ENCODE data around the gene NLRP1.

NLRP1 gene

DNA sequence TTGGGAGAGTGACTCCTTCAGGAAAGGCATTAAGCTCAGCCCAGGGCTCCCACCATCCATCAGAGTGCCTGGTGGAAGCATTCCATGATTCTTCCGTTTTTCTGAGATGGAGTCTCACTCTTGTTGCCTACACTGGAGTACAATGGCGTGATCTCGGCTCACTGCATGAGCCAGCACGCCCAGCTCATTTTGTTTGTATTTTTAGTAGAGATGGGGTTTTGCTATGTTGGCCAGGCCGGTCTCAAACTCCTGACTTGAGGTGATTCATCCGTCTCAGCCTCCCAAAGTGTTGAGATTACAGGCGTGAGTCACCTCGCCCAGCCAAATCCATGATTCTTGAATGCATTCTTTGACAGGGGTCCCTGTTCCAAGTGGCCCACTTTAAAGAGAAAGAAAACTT is 74.8 kb downstream of the NLRP1 start:
- Histone ChIP-seq H3K4me1 (ENCODE audit: control insufficient read depth, low read depth, low read length) (peaks cover 4% of the 10 kb centered on the region), H3K36me3 (ENCODE audit: control insufficient read depth, low read depth, low read length) (no peaks in the 10 kb centered on the region), H3K27ac (ENCODE audit: low read length) (no peak overlapping the region), H3K9ac (ENCODE audit: low read length) (no peak overlapping the region), H3K27me3 (ENCODE audit: control insufficient read depth, insufficient read depth, low read length) (no peaks in the 10 kb centered on the region), H3K9me3 (ENCODE audit: control insufficient read depth, low read depth, low read length) (no peaks in the 10 kb centered on the region), H3K4me3 (ENCODE audit: low read length) (no peak overlapping the region)

DNA sequence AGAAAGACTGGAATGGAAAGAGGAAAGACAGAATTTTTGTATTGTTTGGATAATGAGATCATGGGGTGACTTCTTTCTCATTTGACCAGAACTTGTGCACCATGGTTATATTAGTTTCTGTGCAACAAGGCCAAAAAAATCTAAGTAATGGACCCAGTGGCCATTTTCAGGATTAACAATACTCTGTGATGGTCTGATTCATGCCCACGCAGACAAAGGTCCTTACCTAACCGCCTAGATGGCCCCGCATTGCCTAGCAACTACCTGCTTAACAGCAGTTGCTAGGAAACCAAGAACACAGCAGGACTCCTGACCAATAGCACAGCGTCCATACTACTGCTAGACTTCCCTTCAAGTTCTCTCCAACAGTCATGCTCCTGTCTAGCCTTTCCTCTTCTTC is 75.5 kb downstream of the NLRP1 start:
- no peaks in the 10 kb centered on the region for H3K27me3 ChIP-seq (ENCODE audit: control insufficient read depth, insufficient read depth, low read length)
- no peak overlapping the region for H3K4me3 ChIP-seq (ENCODE audit: low read length)
- no peaks in the 10 kb centered on the region for H3K9me3 ChIP-seq (ENCODE audit: control insufficient read depth, low read depth, low read length)
- no peak overlapping the region for H3K27ac ChIP-seq (ENCODE audit: low read length)
- H3K9ac ChIP-seq (ENCODE audit: low read length): no peak overlapping the region
- H3K36me3 ChIP-seq (ENCODE audit: control insufficient read depth, low read depth, low read length): no peaks in the 10 kb centered on the region
- H3K4me1 ChIP-seq (ENCODE audit: control insufficient read depth, low read depth, low read length): peaks cover 2% of the 10 kb centered on the region

DNA sequence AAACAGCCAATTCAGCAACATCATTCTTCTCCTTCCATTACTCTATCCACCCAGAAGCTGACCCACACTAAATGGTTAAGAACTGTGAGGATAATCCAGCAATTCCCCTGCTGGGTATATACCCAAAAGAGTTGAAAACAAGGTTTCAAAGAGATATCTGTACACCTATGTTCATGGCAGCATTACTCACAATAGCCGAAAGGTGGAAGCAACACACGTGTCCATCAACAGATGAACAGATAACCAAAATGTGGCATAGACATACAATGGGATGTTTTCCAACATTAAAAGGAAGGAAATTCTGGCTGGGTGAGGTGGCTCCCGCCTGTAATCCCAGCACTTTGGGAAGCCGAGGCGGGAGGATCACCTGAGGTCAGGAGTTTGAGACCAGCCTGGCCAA is 78.0 kb downstream of the NLRP1 start:
- no peak overlapping the region for H3K4me3 ChIP-seq (ENCODE audit: low read length)
- no peaks in the 10 kb centered on the region for H3K36me3 ChIP-seq (ENCODE audit: control insufficient read depth, low read depth, low read length)
- no peaks in the 10 kb centered on the region for H3K9me3 ChIP-seq (ENCODE audit: control insufficient read depth, low read depth, low read length)
- peaks cover 7% of the 10 kb centered on the region for H3K27me3 ChIP-seq (ENCODE audit: control insufficient read depth, insufficient read depth, low read length)
- H3K4me1 ChIP-seq (ENCODE audit: control insufficient read depth, low read depth, low read length): peaks cover 3% of the 10 kb centered on the region
- H3K9ac ChIP-seq (ENCODE audit: low read length): no peak overlapping the region
- no peak overlapping the region for H3K27ac ChIP-seq (ENCODE audit: low read length)

DNA sequence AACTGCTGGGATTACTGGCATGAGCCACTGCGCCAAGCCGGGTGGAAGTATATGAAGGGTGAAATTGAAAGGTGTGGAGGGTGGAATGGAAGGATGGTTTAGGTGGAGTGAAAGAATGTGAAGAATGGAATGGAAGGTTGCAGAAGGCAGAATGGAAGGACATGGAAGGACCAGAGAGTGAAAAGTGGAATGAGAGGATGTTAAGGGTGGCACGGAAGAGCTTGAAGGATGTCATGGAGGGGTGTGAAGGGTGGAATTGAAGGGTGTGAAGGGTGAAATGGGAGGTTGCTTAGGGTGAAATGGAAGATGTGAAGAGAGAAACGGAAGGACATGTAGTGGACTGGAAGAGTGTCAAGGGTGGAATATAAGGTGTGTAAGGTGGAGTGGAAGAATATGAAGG is 81.8 kb downstream of the NLRP1 start:
- no peaks in the 10 kb centered on the region for H3K36me3 ChIP-seq (ENCODE audit: control insufficient read depth, low read depth, low read length)
- peaks cover 27% of the 10 kb centered on the region for H3K27me3 ChIP-seq (ENCODE audit: control insufficient read depth, insufficient read depth, low read length)
- no peak overlapping the region for H3K27ac ChIP-seq (ENCODE audit: low read length)
- H3K4me1 ChIP-seq (ENCODE audit: control insufficient read depth, low read depth, low read length): peaks cover 11% of the 10 kb centered on the region
- H3K9ac ChIP-seq (ENCODE audit: low read length): no peak overlapping the region
- H3K9me3 ChIP-seq (ENCODE audit: control insufficient read depth, low read depth, low read length): no peaks in the 10 kb centered on the region
- H3K4me3 ChIP-seq (ENCODE audit: low read length): no peak overlapping the region

DNA sequence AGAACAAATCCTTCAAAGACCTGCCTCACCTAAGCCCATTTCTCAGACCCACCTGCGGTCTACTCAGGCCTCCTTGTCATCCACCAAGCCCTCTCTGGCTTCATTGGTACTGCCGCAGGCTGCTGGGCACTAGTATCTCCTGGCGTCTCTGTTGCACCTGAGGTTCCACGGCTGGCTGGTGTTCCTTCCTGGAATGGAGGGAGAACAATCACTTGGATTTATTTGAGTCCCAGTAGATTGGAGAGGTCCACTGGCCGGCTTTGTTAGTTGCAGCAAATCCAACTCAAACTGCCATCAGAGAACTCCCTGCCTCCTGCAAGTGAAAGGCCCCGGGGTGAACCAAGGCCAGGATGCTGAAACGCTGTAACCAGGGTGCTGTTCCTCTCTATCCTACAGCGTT is 82.6 kb downstream of the NLRP1 start:
- Histone ChIP-seq H3K4me3 (ENCODE audit: low read length) (peak overlapping the region; percentile 79), H3K27me3 (ENCODE audit: control insufficient read depth, insufficient read depth, low read length) (peaks cover 29% of the 10 kb centered on the region), H3K4me1 (ENCODE audit: control insufficient read depth, low read depth, low read length) (peaks cover 11% of the 10 kb centered on the region), H3K9ac (ENCODE audit: low read length) (no peak overlapping the region), H3K27ac (ENCODE audit: low read length) (no peak overlapping the region), H3K9me3 (ENCODE audit: control insufficient read depth, low read depth, low read length) (no peaks in the 10 kb centered on the region), H3K36me3 (ENCODE audit: control insufficient read depth, low read depth, low read length) (no peaks in the 10 kb centered on the region)

DNA sequence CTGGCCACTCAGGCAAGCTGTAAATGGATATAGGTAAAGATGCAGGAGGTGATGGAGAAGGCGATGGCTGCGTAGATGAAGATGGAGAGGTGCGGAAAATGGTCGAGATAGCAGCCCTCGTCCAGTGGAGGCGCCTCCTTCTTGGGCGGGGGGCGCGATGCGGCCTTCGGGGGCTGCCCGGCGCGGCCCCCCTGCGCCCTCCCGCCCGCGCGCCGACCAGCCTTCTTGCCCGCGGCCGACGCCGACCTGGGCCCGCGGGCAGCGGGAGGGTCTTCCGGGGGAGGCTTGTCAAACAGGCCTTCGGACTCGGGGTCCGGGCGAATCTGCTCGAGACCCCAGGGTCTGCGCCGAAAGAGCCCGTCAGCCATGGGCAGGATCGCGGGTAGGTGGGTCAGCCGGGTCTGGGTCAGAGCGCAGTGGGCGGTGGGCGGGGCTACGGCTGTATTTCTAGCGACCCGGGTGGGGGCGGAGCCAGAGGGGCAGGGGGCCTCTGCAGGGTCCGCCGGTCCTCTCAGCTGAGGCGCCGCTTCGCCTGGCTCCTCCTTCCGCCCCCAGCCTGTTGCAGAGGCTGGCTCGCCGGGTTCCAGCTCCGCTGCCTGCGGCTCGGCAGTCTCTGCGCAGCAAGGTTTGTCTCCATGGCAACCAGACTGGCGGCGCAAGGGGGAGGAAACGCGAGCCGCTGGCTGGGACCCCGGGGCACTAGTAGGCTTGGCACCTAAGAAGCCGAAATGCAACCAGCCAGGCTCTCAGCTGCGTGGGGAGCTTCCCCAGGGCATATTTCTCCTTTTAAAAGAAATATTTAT is 83.5 kb downstream of the NLRP1 start:
- Histone ChIP-seq H3K4me3 (ENCODE audit: low read length) (peak overlapping the region; percentile 79), H3K4me1 (ENCODE audit: control insufficient read depth, low read depth, low read length) (peaks cover 11% of the 10 kb centered on the region), H3K9ac (ENCODE audit: low read length) (peak overlapping the region; percentile 36), H3K27me3 (ENCODE audit: control insufficient read depth, insufficient read depth, low read length) (peaks cover 32% of the 10 kb centered on the region), H3K9me3 (ENCODE audit: control insufficient read depth, low read depth, low read length) (no peaks in the 10 kb centered on the region), H3K27ac (ENCODE audit: low read length) (no peak overlapping the region), H3K36me3 (ENCODE audit: control insufficient read depth, low read depth, low read length) (no peaks in the 10 kb centered on the region)

DNA sequence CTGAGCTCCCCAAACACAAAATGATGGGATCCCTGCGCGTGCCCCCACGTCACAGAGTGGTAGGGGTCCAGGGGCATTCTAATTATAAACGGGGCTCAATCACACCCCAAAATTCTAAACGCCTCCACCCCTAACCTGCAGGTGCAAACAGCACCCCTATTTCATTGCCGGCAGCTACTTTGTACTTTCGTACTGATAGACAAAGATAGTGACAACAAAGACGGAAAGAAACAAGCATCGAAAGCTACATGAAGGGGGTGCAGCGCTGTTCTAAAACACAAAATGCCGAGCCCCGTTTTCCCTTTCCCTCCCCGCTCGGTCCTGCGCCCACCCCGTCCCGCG is 84.1 kb downstream of the NLRP1 start:
- H3K9ac ChIP-seq (ENCODE audit: low read length): peak overlapping the region; percentile 36
- H3K27ac ChIP-seq (ENCODE audit: low read length): no peak overlapping the region
- H3K36me3 ChIP-seq (ENCODE audit: control insufficient read depth, low read depth, low read length): no peaks in the 10 kb centered on the region
- no peaks in the 10 kb centered on the region for H3K9me3 ChIP-seq (ENCODE audit: control insufficient read depth, low read depth, low read length)
- H3K4me1 ChIP-seq (ENCODE audit: control insufficient read depth, low read depth, low read length): peaks cover 11% of the 10 kb centered on the region
- peak overlapping the region; percentile 79 for H3K4me3 ChIP-seq (ENCODE audit: low read length)
- peaks cover 32% of the 10 kb centered on the region for H3K27me3 ChIP-seq (ENCODE audit: control insufficient read depth, insufficient read depth, low read length)

DNA sequence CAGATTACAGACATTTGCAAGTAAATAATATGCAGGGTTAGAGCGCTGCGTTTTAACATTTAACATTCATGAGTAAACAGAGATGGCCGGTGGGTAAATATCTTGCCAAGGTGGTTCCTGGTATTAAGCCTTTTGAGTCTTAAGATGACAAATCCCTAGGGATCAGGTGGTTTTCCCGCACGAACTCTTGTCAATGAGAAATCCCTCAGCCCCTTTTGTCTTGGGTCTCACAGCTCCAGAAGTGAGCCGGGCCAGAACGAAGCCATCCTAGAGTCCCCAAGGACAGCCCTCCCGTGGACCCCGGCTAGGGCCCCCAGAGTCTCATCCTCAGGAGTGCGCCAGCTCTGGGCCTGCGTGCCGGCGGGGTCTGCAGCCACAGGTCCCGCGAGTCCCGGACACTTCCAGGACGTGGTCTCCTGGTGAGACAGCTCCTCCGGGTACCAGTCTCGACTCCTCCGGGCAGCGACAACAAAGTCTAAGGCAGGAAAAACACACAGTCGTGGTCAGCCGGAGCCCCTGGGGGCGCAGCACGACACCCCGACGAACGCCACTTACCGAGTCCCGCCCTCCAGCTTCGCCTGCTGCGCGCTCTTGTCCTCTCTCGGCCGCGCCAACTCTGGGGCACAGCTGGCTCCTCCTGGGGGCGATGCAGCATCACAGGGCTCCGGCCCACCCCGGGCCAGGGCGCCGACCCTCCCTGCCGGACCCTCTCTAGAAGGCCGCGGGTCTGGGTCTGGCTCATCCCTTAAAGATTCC is 84.7 kb downstream of the NLRP1 start:
- Histone ChIP-seq H3K27ac (ENCODE audit: low read length) (no peak overlapping the region), H3K36me3 (ENCODE audit: control insufficient read depth, low read depth, low read length) (no peaks in the 10 kb centered on the region), H3K9ac (ENCODE audit: low read length) (peak overlapping the region; percentile 36), H3K9me3 (ENCODE audit: control insufficient read depth, low read depth, low read length) (no peaks in the 10 kb centered on the region), H3K27me3 (ENCODE audit: control insufficient read depth, insufficient read depth, low read length) (peaks cover 32% of the 10 kb centered on the region), H3K4me1 (ENCODE audit: control insufficient read depth, low read depth, low read length) (peaks cover 11% of the 10 kb centered on the region), H3K4me3 (ENCODE audit: low read length) (peak overlapping the region; percentile 79)

DNA sequence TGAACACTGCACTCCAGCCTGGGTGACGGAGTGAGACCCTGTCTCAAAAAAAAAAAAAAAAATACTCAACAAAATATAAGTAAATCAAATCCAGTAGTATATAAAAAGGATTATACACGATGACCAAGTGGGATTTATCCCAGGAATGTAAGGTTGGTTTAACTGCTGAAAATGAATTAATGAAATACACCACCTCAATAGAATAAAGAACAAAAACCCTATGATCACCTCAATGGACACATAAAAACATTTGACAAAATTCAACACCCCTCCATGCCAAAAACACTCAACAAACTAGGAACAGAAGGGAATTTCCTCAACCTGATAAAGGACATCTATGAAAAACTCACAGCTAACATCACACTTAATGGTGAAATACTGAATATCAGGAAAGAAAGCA is 91.3 kb downstream of the NLRP1 start:
- peaks cover 5% of the 10 kb centered on the region for H3K27me3 ChIP-seq (ENCODE audit: control insufficient read depth, insufficient read depth, low read length)
- no peak overlapping the region for H3K4me3 ChIP-seq (ENCODE audit: low read length)
- no peak overlapping the region for H3K9ac ChIP-seq (ENCODE audit: low read length)
- H3K27ac ChIP-seq (ENCODE audit: low read length): no peak overlapping the region
- no peaks in the 10 kb centered on the region for H3K9me3 ChIP-seq (ENCODE audit: control insufficient read depth, low read depth, low read length)
- peaks cover 29% of the 10 kb centered on the region for H3K36me3 ChIP-seq (ENCODE audit: control insufficient read depth, low read depth, low read length)
- no peaks in the 10 kb centered on the region for H3K4me1 ChIP-seq (ENCODE audit: control insufficient read depth, low read depth, low read length)

DNA sequence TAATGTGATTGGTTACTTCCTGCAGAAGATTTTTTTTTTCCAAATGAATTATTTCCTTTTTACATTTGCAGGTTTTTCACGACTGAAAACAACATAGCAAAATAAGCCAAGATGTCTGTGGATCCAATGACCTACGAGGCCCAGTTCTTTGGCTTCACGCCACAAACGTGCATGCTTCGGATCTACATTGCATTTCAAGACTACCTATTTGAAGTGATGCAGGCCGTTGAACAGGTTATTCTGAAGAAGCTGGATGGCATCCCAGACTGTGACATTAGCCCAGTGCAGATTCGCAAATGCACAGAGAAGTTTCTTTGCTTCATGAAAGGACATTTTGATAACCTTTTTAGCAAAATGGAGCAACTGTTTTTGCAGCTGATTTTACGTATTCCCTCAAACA is 95.6 kb downstream of the NLRP1 start:
- Histone ChIP-seq H3K36me3 (ENCODE audit: control insufficient read depth, low read depth, low read length) (peaks cover 40% of the 10 kb centered on the region), H3K4me3 (ENCODE audit: low read length) (no peak overlapping the region), H3K27me3 (ENCODE audit: control insufficient read depth, insufficient read depth, low read length) (no peaks in the 10 kb centered on the region)

DNA sequence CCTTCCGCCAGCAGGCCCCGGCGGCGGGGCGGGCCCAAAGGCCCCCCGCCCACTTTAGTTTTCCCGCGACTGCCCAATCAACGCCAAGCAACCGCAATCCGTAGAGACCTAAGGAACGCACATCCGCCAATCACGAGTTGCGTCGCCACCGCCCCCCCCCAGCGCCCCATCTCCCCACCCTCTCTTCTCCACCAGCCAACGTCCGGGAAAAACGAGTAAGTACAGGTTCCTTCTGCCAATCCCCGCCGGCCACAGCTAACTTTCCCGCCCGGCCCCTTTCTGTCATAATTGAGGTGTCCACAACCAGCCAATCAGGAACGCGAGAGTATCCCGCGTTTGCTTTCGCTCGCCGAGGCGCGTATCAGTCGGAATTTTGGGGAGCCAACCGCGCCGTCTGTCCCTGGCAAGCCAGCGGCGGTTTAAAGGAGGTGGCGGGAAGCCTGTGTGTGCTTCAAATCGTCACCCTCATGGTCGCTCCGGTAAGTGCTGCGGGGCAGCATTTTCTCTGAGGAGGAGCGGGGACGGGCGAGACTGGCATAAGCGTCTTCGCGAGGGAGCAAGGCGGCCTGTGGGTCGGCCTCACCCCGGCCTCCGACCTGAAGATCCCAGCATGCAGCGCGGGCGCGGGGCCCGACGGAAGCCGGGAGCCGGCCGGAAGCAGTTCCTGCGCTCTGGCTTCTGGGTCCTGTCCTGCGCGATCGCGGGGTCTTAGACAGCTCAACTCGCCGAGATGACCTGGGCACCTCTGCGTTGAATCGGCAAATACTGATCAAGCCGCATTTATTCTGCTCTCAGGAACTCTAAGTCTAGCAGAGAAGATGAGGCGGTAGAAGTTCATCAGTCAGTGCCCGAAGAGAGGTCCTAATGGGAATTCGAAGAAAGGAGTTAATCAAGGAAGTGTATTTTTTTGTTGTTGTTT is 97.8 kb downstream of the NLRP1 start, which contains the start of gene MIS12:
Gene MIS12 (plus strand): TSS at position 361 of the 919 bp plus-strand sequence. CDS start 2,297 bp downstream, outside the sequence.
- Histone ChIP-seq H3K4me3 (ENCODE audit: low read length) (peak within 1 kb of the TSS; percentile 97), H3K36me3 (ENCODE audit: control insufficient read depth, low read depth, low read length) (peaks cover 61% of the 10 kb centered on the region), H3K9me3 (ENCODE audit: control insufficient read depth, low read depth, low read length) (no peaks in the 10 kb centered on the region)

More for the DNA sequence above, 95.6 kb downstream of the NLRP1 start:
- H3K9me3 ChIP-seq (ENCODE audit: control insufficient read depth, low read depth, low read length): no peaks in the 10 kb centered on the region
- no peak overlapping the region for H3K9ac ChIP-seq (ENCODE audit: low read length)
- H3K4me1 ChIP-seq (ENCODE audit: control insufficient read depth, low read depth, low read length): peaks cover 5% of the 10 kb centered on the region
- no peak overlapping the region for H3K27ac ChIP-seq (ENCODE audit: low read length)

More for the DNA sequence above, 97.8 kb downstream of the NLRP1 start, which contains the start of gene MIS12:
- Histone ChIP-seq H3K9ac (ENCODE audit: low read length) (peak within 1 kb of the TSS; percentile 99), H3K27me3 (ENCODE audit: control insufficient read depth, insufficient read depth, low read length) (no peaks in the 10 kb centered on the region), H3K4me1 (ENCODE audit: control insufficient read depth, low read depth, low read length) (peaks cover 5% of the 10 kb centered on the region), H3K27ac (ENCODE audit: low read length) (peak within 1 kb of the TSS; percentile 95)

All from iPS-18a (cell line).